Bronchial epithelial cell (primary cell): Measurements from ENCODE around the gene VTN. TPM values are rescaled to one million over a fixed set of nuclear protein-coding genes. Genes with fewer than 3 reads are reported as not detected.

Source experiments
- DNase-seq: peaks from one replicate; pipeline ENCODE4 v3.0.0-alpha.2; 2010; ENCODE audit warnings: low read depth
- FAIRE-seq: peaks from 2 replicates; lab custom pipeline; 2011; peaks lifted over from hg19 to GRCh38; lab: Jason Lieb, UNC
- H3K27me3 ChIP-seq: 2 replicates; pipeline ENCODE4 v1.5.1; 2011; ENCODE audit warnings: low read length; ENCODE audit not compliant: control insufficient read depth, insufficient read depth
- H3K36me3 ChIP-seq: 2 replicates; pipeline ENCODE4 v1.5.1; 2011; ENCODE audit warnings: low read length; ENCODE audit not compliant: control insufficient read depth, insufficient read depth
- H3K4me3 ChIP-seq: 2 replicates; pipeline ENCODE4 v1.5.1; 2011; ENCODE audit warnings: mild to moderate bottlenecking, low read depth, low read length, control low read depth
- CTCF ChIP-seq: IDR thresholded peaks from 2 replicates; pipeline ENCODE4 v1.5.1; 2011; ENCODE audit warnings: mild to moderate bottlenecking, moderate library complexity, low read length, control low read depth, inconsistent platforms; ENCODE audit not compliant: insufficient read depth, severe bottlenecking
- total RNA-seq: library from RNA; depleted of rRNA; stranded (reverse); fragments of >200 nt; gene quantifications from 2 replicates; pipeline ENCODE4 v1.2.1, GENCODE V29; 2014

Gene VTN
- total RNA-seq, 1 donor from 2014 or later, result under 0.01 TPM

GRCh38 chr17:28397687-28398279 is 27.7 kb upstream of the VTN start:
- TF ChIP-seq CTCF, result no peak
- no peaks in the 10 kb centered on the region for H3K27me3 ChIP-seq
- no peak overlapping the region for H3K4me3 ChIP-seq
- DNase-seq (no peak), FAIRE-seq (no peak)
- H3K36me3 ChIP-seq, result peaks cover 3% of the 10 kb centered on the region

GRCh38 chr17:28397275-28397674 is 27.2 kb upstream of the VTN start:
- H3K4me3 ChIP-seq, result no peak overlapping the region
- H3K27me3 ChIP-seq, result no peaks in the 10 kb centered on the region
- TF ChIP-seq CTCF, result no peak
- DNase-seq (no peak), FAIRE-seq (no peak)
- peaks cover 3% of the 10 kb centered on the region for H3K36me3 ChIP-seq

- DNase-seq (no peak), FAIRE-seq (no peak)
- Histone ChIP-seq H3K27me3 (no peaks in the 10 kb centered on the region), H3K4me3 (no peak overlapping the region), H3K36me3 (peaks cover 3% of the 10 kb centered on the region)
- no peak for TF ChIP-seq CTCF
These were observed 26.6 kb upstream of the VTN start for GRCh38 chr17:28396635-28397239.

- H3K36me3 ChIP-seq, result peaks cover 3% of the 10 kb centered on the region
- no peak overlapping the region for H3K4me3 ChIP-seq
- FAIRE-seq (no peak), DNase-seq (no peak)
- no peak for TF ChIP-seq CTCF
- H3K27me3 ChIP-seq, result no peaks in the 10 kb centered on the region
These were observed 25.9 kb upstream of the VTN start for GRCh38 chr17:28395968-28396367.

DNA sequence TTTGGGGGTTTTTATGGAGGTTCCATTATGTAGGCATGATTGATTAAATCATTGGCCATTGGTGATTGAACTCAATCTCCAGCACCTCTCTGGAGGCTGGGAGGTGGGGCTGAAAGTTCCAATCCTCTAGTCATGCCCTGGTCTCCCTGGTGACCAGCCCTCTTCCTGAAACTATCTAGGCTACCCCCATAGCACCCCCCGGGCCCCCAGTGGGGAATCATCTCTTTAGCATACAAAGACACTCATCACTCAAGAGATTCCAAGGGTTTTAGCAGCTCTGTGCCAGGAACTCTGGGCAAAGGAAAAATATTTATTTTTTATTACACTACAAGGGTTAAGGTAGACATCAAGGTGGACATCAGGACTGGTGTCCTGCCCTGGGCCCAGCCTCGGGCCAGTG is 25.3 kb upstream of the VTN start:
- no peak for FAIRE-seq
- Histone ChIP-seq H3K27me3 (no peaks in the 10 kb centered on the region), H3K4me3 (no peak overlapping the region), H3K36me3 (peaks cover 3% of the 10 kb centered on the region)
- TF ChIP-seq CTCF, result no peak
- DNase-seq, result no peak
